H1 (cell line): ENCODE results near the gene FLG. TPM values are rescaled to one million over a fixed set of nuclear protein-coding genes. Genes with fewer than 3 reads are reported as not detected.

Experiments
- CTCF ChIA-PET: fragments of 300-600 bp; sonication (Branson Sonifier 250); formaldehyde crosslinking; loops from one replicate; lab custom pipeline; 2021; ENCODE audit not compliant: partially characterized antibody; lab: Charles Lee
- POLR2A ChIA-PET: fragments of 300-600 bp; sonication (Branson Sonifier 250); formaldehyde crosslinking; loops from one replicate; lab custom pipeline; 2021; ENCODE audit warnings: inconsistent platforms; ENCODE audit not compliant: partially characterized antibody; lab: Charles Lee
- DNase-seq, 2 experiments: peaks; one replicate each; pipeline versions ENCODE4 v3.0.0 to v3.0.0-alpha.2; 2010 to 2022; ENCODE audit warnings: low spot score in 2 of 2, low read depth in 1 of 2, mixed read lengths in 1 of 2
- FAIRE-seq: peaks from 2 replicates; lab custom pipeline; 2011; peaks lifted over from hg19 to GRCh38; lab: Jason Lieb, UNC
- H2AFZ ChIP-seq: 2 replicates; pipeline ENCODE4 v1.8.1; 2012; ENCODE audit warnings: low read length, inconsistent platforms
- H2AK5ac ChIP-seq: 2 replicates; pipeline ENCODE4 v1.6.1; 2013; ENCODE audit warnings: low read depth, low read length
- H2BK120ac ChIP-seq: replicated peaks from 2 replicates; pipeline ENCODE3; 2013; ENCODE audit warnings: low read depth, low read length, inconsistent platforms
- H2BK12ac ChIP-seq: 2 replicates; pipeline ENCODE4 v1.6.1; 2013; ENCODE audit warnings: low read depth, low read length
- H2BK15ac ChIP-seq: 2 replicates; pipeline ENCODE4 v1.6.1; 2013; ENCODE audit warnings: low read length
- H2BK20ac ChIP-seq: 2 replicates; pipeline ENCODE4 v1.6.1; 2013; ENCODE audit warnings: low read length
- H2BK5ac ChIP-seq: 2 replicates; pipeline ENCODE4 v1.6.1; 2013; ENCODE audit warnings: low read depth, low read length
- H3K14ac ChIP-seq: 2 replicates; pipeline ENCODE4 v1.6.1; 2013; ENCODE audit warnings: inconsistent platforms; ENCODE audit not compliant: insufficient read length
- H3K18ac ChIP-seq: 2 replicates; pipeline ENCODE4 v1.6.1; 2013; ENCODE audit warnings: low read length; ENCODE audit errors: extremely low read depth
- H3K23ac ChIP-seq: 2 replicates; pipeline ENCODE4 v1.6.1; 2013; ENCODE audit warnings: inconsistent platforms; ENCODE audit not compliant: insufficient read length
- H3K23me2 ChIP-seq: 2 replicates; pipeline ENCODE4 v1.6.1; 2013; ENCODE audit warnings: low read depth, low read length
- H3K27ac ChIP-seq: 2 replicates; pipeline ENCODE4 v1.6.1; 2011; ENCODE audit warnings: low read depth, low read length, inconsistent platforms
- H3K27me3 ChIP-seq, 4 experiments: replicated peaks in 1 of 4; 1 replicate in 1 of 4; 2 replicates in 3 of 4; pipeline versions ENCODE4 v1.6.1 to v1.8.1; 2011 to 2013; ENCODE audit warnings: low read length in 3 of 4, mild to moderate bottlenecking in 3 of 4, inconsistent platforms in 2 of 4, mixed read lengths in 2 of 4, moderate library complexity in 1 of 4; ENCODE audit not compliant: control insufficient read depth in 3 of 4, insufficient read depth in 3 of 4; ENCODE audit errors: extremely low read depth in 1 of 4
- H3K36me3 ChIP-seq, 4 experiments: 2 replicates each; pipeline versions ENCODE4 v1.6.1 to v1.8.1; 2011 to 2013; ENCODE audit warnings: mild to moderate bottlenecking in 4 of 4, low read length in 3 of 4, moderate library complexity in 2 of 4, control low read depth in 1 of 4, inconsistent platforms in 1 of 4; ENCODE audit not compliant: insufficient read depth in 4 of 4, control insufficient read depth in 2 of 4
- H3K4ac ChIP-seq: replicated peaks from 2 replicates; pipeline ENCODE3; 2013; ENCODE audit warnings: low read length, low read depth, mixed read lengths, inconsistent platforms; ENCODE audit not compliant: insufficient read length
- H3K4me1 ChIP-seq, 4 experiments: replicated peaks in 1 of 4; 1 replicate in 1 of 4; 2 replicates in 3 of 4; pipeline versions ENCODE4 v1.6.1 to v1.8.1; 2011 to 2013; ENCODE audit warnings: low read length in 3 of 4, inconsistent platforms in 2 of 4, mixed read lengths in 1 of 4; ENCODE audit not compliant: insufficient read depth in 4 of 4, control insufficient read depth in 3 of 4
- H3K4me2 ChIP-seq, 2 experiments: 2 replicates each; pipeline versions ENCODE4 v1.6.1 to v1.8.1; 2011 to 2013; ENCODE audit warnings: low read depth in 2 of 2, low read length in 2 of 2, control low read depth in 1 of 2, inconsistent platforms in 1 of 2, mild to moderate bottlenecking in 1 of 2; ENCODE audit not compliant: insufficient read depth in 1 of 2
- H3K4me3 ChIP-seq, 4 experiments: fragments of 200-600, 300-600 bp in 1 of 4; sonication (generic), shearing (Covaris generic), sonication (Bioruptor Twin) in 1 of 4; 2 replicates each; pipeline versions ENCODE4 v1.5.1 to v1.8.1; 2011 to 2016; ENCODE audit warnings: low read length in 4 of 4, low read depth in 3 of 4, control low read depth in 2 of 4, inconsistent platforms in 2 of 4, mild to moderate bottlenecking in 2 of 4, mixed read lengths in 1 of 4, moderate library complexity in 1 of 4; ENCODE audit not compliant: insufficient read depth in 2 of 4; ENCODE audit errors: extremely low read depth in 1 of 4
- H3K56ac ChIP-seq: replicated peaks from 2 replicates; pipeline ENCODE3; 2013; ENCODE audit warnings: low read depth, mild to moderate bottlenecking, mixed read lengths, low read length, inconsistent platforms; ENCODE audit not compliant: insufficient read length
- H3K79me1 ChIP-seq: 2 replicates; pipeline ENCODE4 v1.6.1; 2013; ENCODE audit warnings: low read depth, low read length, control low read depth
- H3K79me2 ChIP-seq, 2 experiments: 2 replicates each; pipeline versions ENCODE4 v1.6.1 to v1.8.1; 2012 to 2013; ENCODE audit warnings: low read length in 2 of 2, mild to moderate bottlenecking in 2 of 2, inconsistent platforms in 1 of 2; ENCODE audit not compliant: insufficient read depth in 2 of 2, control insufficient read depth in 1 of 2
- H3K9ac ChIP-seq, 4 experiments: replicated peaks in 1 of 4; 1 replicate in 1 of 4; 2 replicates in 3 of 4; pipeline versions ENCODE4 v1.6.1 to v1.8.1; 2011 to 2013; ENCODE audit warnings: low read depth in 3 of 4, low read length in 3 of 4, control low read depth in 2 of 4, mild to moderate bottlenecking in 2 of 4, moderate library complexity in 2 of 4, inconsistent platforms in 1 of 4; ENCODE audit errors: extremely low read depth in 1 of 4
- H3K9me3 ChIP-seq, 2 experiments: 2 replicates each; pipeline versions ENCODE4 v1.6.1 to v1.8.1; 2012 to 2013; ENCODE audit warnings: mild to moderate bottlenecking in 2 of 2, moderate library complexity in 2 of 2, control low read depth in 1 of 2, inconsistent platforms in 1 of 2, low read depth in 1 of 2, low read length in 1 of 2, mixed read lengths in 1 of 2; ENCODE audit not compliant: insufficient read depth in 2 of 2
- H4K20me1 ChIP-seq, 2 experiments: replicated peaks in 1 of 2; 2 replicates each; pipeline versions ENCODE3 to v1.8.1; 2011 to 2013; ENCODE audit warnings: inconsistent platforms in 2 of 2, low read length in 2 of 2, mild to moderate bottlenecking in 1 of 2; ENCODE audit not compliant: insufficient read depth in 2 of 2, control insufficient read depth in 1 of 2
- H4K5ac ChIP-seq: 2 replicates; pipeline ENCODE4 v1.6.1; 2013; ENCODE audit warnings: low read length, low read depth, mixed read lengths, inconsistent platforms; ENCODE audit not compliant: insufficient read length
- H4K8ac ChIP-seq: 2 replicates; pipeline ENCODE4 v1.8.0; 2013; ENCODE audit warnings: mild to moderate bottlenecking, moderate library complexity, low read length, inconsistent platforms; ENCODE audit not compliant: insufficient read depth; ENCODE audit errors: extremely low read depth
- H4K91ac ChIP-seq: replicated peaks from 2 replicates; pipeline ENCODE3; 2013; ENCODE audit warnings: low read length, mixed read lengths, inconsistent platforms; ENCODE audit not compliant: insufficient read length
- NRF1 ChIP-seq: IDR thresholded peaks from 2 replicates; pipeline ENCODE4 v1.6.1; 2011; ENCODE audit warnings: mild to moderate bottlenecking, low read depth, low read length, improper control_type of control experiment
- WGBS, 2 experiments: shearing (Covaris generic) in 1 of 2; methylation state at CpG; one replicate each; pipeline versions ENCODE4 v1.1.6 to v1.1.7; 2013 to 2015; ENCODE audit warnings: low lambda C conversion rate in 2 of 2, mixed read lengths in 2 of 2, inconsistent platforms in 1 of 2, low coverage in 1 of 2, missing lambda C conversion rate in 1 of 2; ENCODE audit not compliant: insufficient replicate concordance in 2 of 2, insufficient coverage in 1 of 2, insufficient read length in 1 of 2; ENCODE audit errors: extremely low coverage in 1 of 2, missing lambda C conversion rate in 1 of 2; 5-methylcytosine and 5-hydroxymethylcytosine counted together
- polyA plus RNA-seq, 7 experiments: library from polyadenylated mRNA; depleted of rRNA in 3 of 7; stranded (reverse) in 5 of 7; unstranded in 2 of 7; fragments of >200 nt in 5 of 7; fragments of 200-250 nt in 2 of 7; gene quantifications; 1 replicate in 5 of 7; 2 replicates in 1 of 7; 4 replicates in 1 of 7; pipeline versions ENCODE4 v1.2.1 to v1.2.3, GENCODE V29; 2011 to 2013; ENCODE audit warnings: missing spikeins in 2 of 7, mixed read lengths in 2 of 7
- total RNA-seq: library from RNA; stranded (reverse); fragmentation: NEBNext Ultra II Directional; extraction: Animal tissue kit (Norgen Biotek cat#: 25700); gene quantifications from 2 replicates; pipeline ENCODE4 v1.2.1, GENCODE V29; 2021

FLG gene
- total and polyA plus RNA-seq, 2 of the 8 experiments (the other 6 are each of a cell fraction or from before 2014, with no cell fraction given): not detected

DNA sequence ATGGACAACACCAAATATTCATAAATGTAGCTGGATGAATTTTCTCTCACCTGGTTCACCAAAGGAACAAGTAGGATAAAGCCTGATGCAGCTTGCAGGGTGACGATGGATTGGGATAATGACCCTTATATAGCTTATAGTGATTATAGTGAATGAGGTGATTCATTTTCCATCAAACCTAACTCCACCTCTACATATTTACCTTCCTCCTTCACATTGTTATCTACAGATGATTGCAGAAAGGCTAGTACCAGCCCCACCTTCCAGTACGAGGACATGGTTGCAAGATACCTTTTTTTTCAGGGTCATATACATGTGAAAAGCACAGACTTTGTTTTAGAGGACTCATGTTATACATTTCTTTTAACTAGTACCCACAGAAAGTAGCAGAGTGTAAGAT is 34.9 kb upstream of the FLG start, which contains the start of gene FLG2:
FLG2 (minus strand) TSS at position 101 of the 400 bp plus-strand sequence. CDS start 1,122 bp downstream, outside the sequence.
- Histone ChIP-seq H3K79me1 (no peaks in the 10 kb centered on the region), H3K36me3 (no peaks in the 10 kb centered on the region; a peak in 2 of 8 replicates), H3K4me1 (no peaks in the 10 kb centered on the region), H2BK5ac (no peak within 1 kb of the TSS), H2AK5ac (no peak within 1 kb of the TSS), H3K79me2 (no peaks in the 10 kb centered on the region), H3K23ac (no peak within 1 kb of the TSS), H3K4ac (no peak within 1 kb of the TSS), H4K91ac (no peak within 1 kb of the TSS)
- no peak for DNase-seq
- CTCF ChIA-PET: no interaction called here
- no peak for TF ChIP-seq NRF1
- TF ChIP-seq, all 59 proteins: peak for 0
- H4K8ac ChIP-seq: no peak within 1 kb of the TSS
- no peaks in the 10 kb centered on the region for H3K23me2 ChIP-seq
- H4K5ac ChIP-seq: no peak within 1 kb of the TSS
- WGBS, 2 experiments: 84% methylated on average over 2 of the region's 2 CpGs; no CpG with 5 or more reads in 1 of the 2 experiments
- H3K9ac ChIP-seq: no peak within 1 kb of the TSS
- H3K18ac ChIP-seq: no peak within 1 kb of the TSS
- H2BK15ac ChIP-seq: no peak within 1 kb of the TSS
- H2AFZ ChIP-seq: no peak within 1 kb of the TSS
- H3K4me2 ChIP-seq: no peak within 1 kb of the TSS
- no peak within 1 kb of the TSS for H3K4me3 ChIP-seq
- FAIRE-seq: no peak
- no peak within 1 kb of the TSS for H3K14ac ChIP-seq
- H2BK20ac ChIP-seq: no peak within 1 kb of the TSS
- no peak within 1 kb of the TSS for H3K27ac ChIP-seq
- no peak within 1 kb of the TSS for H2BK12ac ChIP-seq
- POLR2A ChIA-PET: no interaction called here
- H3K27me3 ChIP-seq: no peaks in the 10 kb centered on the region
- no peak within 1 kb of the TSS for H2BK120ac ChIP-seq
- H4K20me1 ChIP-seq: no peaks in the 10 kb centered on the region
- H3K56ac ChIP-seq: no peak within 1 kb of the TSS
- H3K9me3 ChIP-seq: peaks cover 76 to 86% of the 10 kb centered on the region in 2 experiments
